SH-SY5Y (cell line): Measurements from ENCODE around the gene PRDM15.

Experiments
- GATA2 ChIP-seq: IDR thresholded peaks from 2 replicates; pipeline ENCODE4 v1.6.1; 2011; ENCODE audit warnings: mild to moderate bottlenecking, low read depth, low read length
- GATA3 ChIP-seq: IDR thresholded peaks from 2 replicates; pipeline ENCODE4 v1.6.1; 2011; ENCODE audit warnings: low read depth, mild to moderate bottlenecking, low read length, moderate library complexity

GRCh38 chr21:41815652-41816582, 63.2 kb downstream of the PRDM15 start:
- TF ChIP-seq GATA2 (no peak), GATA3 (no peak)
